H9 (cell line): Measurements from ENCODE around the gene CD93. TPM values are rescaled to one million over a fixed set of nuclear protein-coding genes. Genes with fewer than 3 reads are reported as not detected.

Source experiments
- DNase-seq: peaks from one replicate; pipeline ENCODE4 v3.0.0-alpha.2; 2017
- H2AFZ ChIP-seq: one replicate; pipeline ENCODE4 v1.6.1; 2013; ENCODE audit warnings: mild to moderate bottlenecking, low read length, control low read depth, moderate library complexity
- H2AK5ac ChIP-seq: 2 replicates; pipeline ENCODE4 v1.6.1; 2013; ENCODE audit warnings: low read length, control low read depth, mixed read lengths; ENCODE audit not compliant: insufficient read length
- H2BK120ac ChIP-seq: one replicate; pipeline ENCODE4 v1.6.1; 2013; ENCODE audit warnings: low read depth, mild to moderate bottlenecking, low read length, control low read depth, inconsistent platforms; ENCODE audit not compliant: poor library complexity, severe bottlenecking
- H2BK12ac ChIP-seq: 2 replicates; pipeline ENCODE4 v1.6.1; 2013; ENCODE audit warnings: low read length, control low read depth, mixed read lengths, low read depth; ENCODE audit not compliant: insufficient read length
- H2BK15ac ChIP-seq: 2 replicates; pipeline ENCODE4 v1.6.1; 2013; ENCODE audit warnings: low read depth, low read length, control low read depth
- H2BK20ac ChIP-seq: one replicate; pipeline ENCODE4 v1.6.1; 2013; ENCODE audit warnings: low read depth, mild to moderate bottlenecking, low read length, control low read depth, inconsistent platforms; ENCODE audit not compliant: poor library complexity, severe bottlenecking
- H2BK5ac ChIP-seq: 2 replicates; pipeline ENCODE4 v1.6.1; 2013; ENCODE audit warnings: low read length, control low read depth, mixed read lengths; ENCODE audit not compliant: insufficient read length
- H3K14ac ChIP-seq: 2 replicates; pipeline ENCODE4 v1.6.1; 2013; ENCODE audit warnings: low read length, control low read depth; ENCODE audit not compliant: insufficient read depth
- H3K18ac ChIP-seq: 2 replicates; pipeline ENCODE4 v1.6.1; 2013; ENCODE audit warnings: low read depth, mild to moderate bottlenecking, mixed read lengths, low read length, control low read depth; ENCODE audit not compliant: insufficient read length
- H3K23ac ChIP-seq: 2 replicates; pipeline ENCODE4 v1.6.1; 2013; ENCODE audit warnings: low read length, control low read depth, mixed read lengths, low read depth; ENCODE audit not compliant: insufficient read length
- H3K23me2 ChIP-seq: 2 replicates; pipeline ENCODE4 v1.6.1; 2013; ENCODE audit warnings: low read depth, mild to moderate bottlenecking, mixed read lengths, low read length, control low read depth; ENCODE audit not compliant: insufficient read length, poor library complexity, severe bottlenecking
- H3K27ac ChIP-seq: 2 replicates; pipeline ENCODE4 v1.5.1; 2013; ENCODE audit warnings: low read length, control low read depth, mixed read lengths, low read depth; ENCODE audit not compliant: insufficient read length
- H3K27me3 ChIP-seq: 2 replicates; pipeline ENCODE4 v1.6.1; 2013; ENCODE audit warnings: low read length, control low read depth, inconsistent platforms; ENCODE audit not compliant: insufficient read depth
- H3K4ac ChIP-seq: 2 replicates; pipeline ENCODE4 v1.6.1; 2013; ENCODE audit warnings: low read depth, mild to moderate bottlenecking, control low read depth, inconsistent platforms, low read length, moderate library complexity
- H3K4me1 ChIP-seq: 2 replicates; pipeline ENCODE4 v1.6.1; 2013; ENCODE audit warnings: low read length, control low read depth, inconsistent platforms; ENCODE audit not compliant: insufficient read depth
- H3K4me2 ChIP-seq: 2 replicates; pipeline ENCODE4 v1.6.1; 2013; ENCODE audit warnings: low read length, control low read depth, mixed read lengths; ENCODE audit not compliant: insufficient read length, insufficient read depth
- H3K56ac ChIP-seq: 2 replicates; pipeline ENCODE4 v1.6.1; 2013; ENCODE audit warnings: low read depth, mild to moderate bottlenecking, mixed read lengths, low read length, control low read depth; ENCODE audit not compliant: insufficient read length
- H3K79me1 ChIP-seq: 2 replicates; pipeline ENCODE4 v1.6.1; 2013; ENCODE audit warnings: low read depth, mild to moderate bottlenecking, moderate library complexity, low read length, control low read depth, inconsistent platforms; ENCODE audit not compliant: insufficient read depth, poor library complexity, severe bottlenecking
- H3K79me2 ChIP-seq: 2 replicates; pipeline ENCODE4 v1.6.1; 2013; ENCODE audit warnings: low read length, control low read depth, inconsistent platforms; ENCODE audit not compliant: insufficient read depth
- H3K9ac ChIP-seq: 2 replicates; pipeline ENCODE4 v1.6.1; 2013; ENCODE audit warnings: low read length, control low read depth, mixed read lengths; ENCODE audit not compliant: insufficient read length; ENCODE audit errors: extremely low read depth
- H3K9me3 ChIP-seq: one replicate; pipeline ENCODE4 v1.6.1; 2013; ENCODE audit warnings: low read depth, low read length, inconsistent platforms; ENCODE audit not compliant: control insufficient read depth
- H3T11ph ChIP-seq: one replicate; pipeline ENCODE4 v1.6.1; 2013; ENCODE audit warnings: mild to moderate bottlenecking, low read length, control low read depth, inconsistent platforms
- H4K20me1 ChIP-seq: one replicate; pipeline ENCODE4 v1.6.1; 2013; ENCODE audit not compliant: control insufficient read depth, insufficient read length, insufficient read depth
- H4K5ac ChIP-seq: 2 replicates; pipeline ENCODE4 v1.6.1; 2013; ENCODE audit warnings: low read depth, mild to moderate bottlenecking, mixed read lengths, low read length, control low read depth; ENCODE audit not compliant: insufficient read length
- H4K8ac ChIP-seq: replicated peaks from 2 replicates; pipeline ENCODE4 v1.6.1; 2013; ENCODE audit warnings: low read length, control low read depth, mixed read lengths, low read depth; ENCODE audit not compliant: insufficient read length
- H4K91ac ChIP-seq: 2 replicates; pipeline ENCODE4 v1.6.1; 2013; ENCODE audit warnings: low read depth, mild to moderate bottlenecking, moderate library complexity, mixed read lengths, low read length, control low read depth; ENCODE audit not compliant: insufficient read length
- H3K27ac Mint-ChIP-seq, 3 experiments: 2 replicates in 2 of 3; 3 replicates in 1 of 3; pipeline ENCODE4 v1.8.0; 2020 to 2021; ENCODE audit warnings: mixed read lengths in 3 of 3, mild to moderate bottlenecking in 1 of 3, moderate library complexity in 1 of 3
- H3K27me3 Mint-ChIP-seq: 2 replicates; pipeline ENCODE4 v1.8.0; 2021; ENCODE audit warnings: low read depth, mild to moderate bottlenecking, moderate library complexity, mixed read lengths
- H3K36me3 Mint-ChIP-seq, 3 experiments: 2 replicates in 2 of 3; 3 replicates in 1 of 3; pipeline ENCODE4 v1.8.0; 2020 to 2021; ENCODE audit warnings: low read depth in 3 of 3, mixed read lengths in 3 of 3; ENCODE audit not compliant: insufficient read depth in 1 of 3
- H3K4me1 Mint-ChIP-seq, 2 experiments: 2 replicates each; pipeline ENCODE4 v1.8.0; 2020; ENCODE audit warnings: mixed read lengths in 2 of 2
- H3K4me3 Mint-ChIP-seq, 2 experiments: 2 replicates in 1 of 2; 3 replicates in 1 of 2; pipeline ENCODE4 v1.8.0; 2020 to 2021; ENCODE audit warnings: mild to moderate bottlenecking in 2 of 2, mixed read lengths in 2 of 2, moderate library complexity in 1 of 2
- H3K9me3 Mint-ChIP-seq, 2 experiments: 2 replicates in 1 of 2; 3 replicates in 1 of 2; pipeline ENCODE4 v1.8.0; 2020; ENCODE audit warnings: mild to moderate bottlenecking in 2 of 2, mixed read lengths in 2 of 2, moderate library complexity in 1 of 2
- WGBS: extraction: QIAGEN DNeasy Blood & Tissue Kit; methylation state at CpG from one replicate; pipeline ENCODE4 v1.1.7; 2013; ENCODE audit warnings: missing lambda C conversion rate, low lambda C conversion rate, mixed read lengths; ENCODE audit not compliant: insufficient read length; ENCODE audit errors: extremely low coverage; 5-methylcytosine and 5-hydroxymethylcytosine counted together
- total RNA-seq: library from RNA; stranded (reverse); gene quantifications from 2 replicates; pipeline ENCODE4 v1.2.1, GENCODE V29; 2021
- TF ChIP-seq, protein P1 (sequence below): fragments of 200-600 bp; sonication (generic); conservative IDR thresholded peaks from 3 replicates; pipeline ENCODE4 v1.8.0; 2021; ENCODE audit warnings: antibody characterized with exemption, mild to moderate bottlenecking

The CD93 gene
- total RNA-seq, 1 experiment from 2014 or later = not detected

DNA sequence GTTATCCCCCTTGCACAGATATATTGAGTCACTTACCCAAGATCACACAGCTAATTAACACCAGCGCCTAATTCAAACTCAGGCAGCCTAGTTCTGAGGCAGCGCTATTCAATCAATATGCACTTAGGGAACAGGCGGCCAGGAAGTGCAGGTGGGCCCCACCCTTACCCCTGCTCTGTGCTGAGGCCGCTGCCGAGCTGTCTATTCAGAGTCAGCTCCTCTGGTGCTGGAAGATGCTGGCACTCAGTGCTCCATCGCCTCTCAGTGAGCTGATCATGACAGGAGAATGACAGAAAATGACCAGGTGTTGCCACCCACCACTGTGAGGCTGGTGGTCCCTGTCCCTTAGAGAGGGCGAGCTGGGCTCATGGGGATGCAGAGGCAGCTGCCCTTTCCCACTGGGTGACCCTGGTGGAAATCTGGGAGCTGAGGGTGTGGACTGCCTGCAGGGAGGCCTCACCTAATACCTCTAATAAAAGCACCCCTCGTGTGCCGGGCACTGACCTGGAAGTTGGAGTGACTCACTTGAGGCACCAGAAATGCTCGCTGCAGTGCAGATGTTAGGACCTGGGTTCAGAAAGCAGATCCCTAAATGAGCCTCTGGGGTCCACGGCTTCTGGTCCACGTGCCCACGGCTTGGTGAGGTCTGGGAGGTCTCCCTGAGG lies 42.5 kb upstream of the CD93 start:
- Histone ChIP-seq H3K23ac (no peak overlapping the region), H3K23me2 (no peaks in the 10 kb centered on the region), H3K4me1 (no peaks in the 10 kb centered on the region), H3K4ac (no peak overlapping the region), H4K8ac (no peak overlapping the region), H4K5ac (no peak overlapping the region), H3K79me1 (no peaks in the 10 kb centered on the region), H3K27me3 (no peaks in the 10 kb centered on the region), H2BK15ac (no peak overlapping the region), H2AFZ (no peak overlapping the region), H4K91ac (no peak overlapping the region), H3K9ac (no peak overlapping the region), H3K56ac (no peak overlapping the region), H3K14ac (no peak overlapping the region), H2BK20ac (no peak overlapping the region), H2BK12ac (no peak overlapping the region), H4K20me1 (no peaks in the 10 kb centered on the region), H3K27ac (no peak overlapping the region), H2AK5ac (no peak overlapping the region), H3K9me3 (no peaks in the 10 kb centered on the region), H3T11ph (no peak overlapping the region), H3K79me2 (no peaks in the 10 kb centered on the region), H3K4me2 (no peak overlapping the region), H3K18ac (no peak overlapping the region), H2BK5ac (no peak overlapping the region), H2BK120ac (no peak overlapping the region)
- peaks cover 0 to under 1% of the 10 kb centered on the region in 2 experiments; a peak in 3 of 5 replicates for H3K9me3 Mint-ChIP-seq
- WGBS = no CpG with 5 or more reads among the region's 13 CpGs
- H3K27ac Mint-ChIP-seq = peak overlapping the region in 1 of 3 experiments; percentile 70; a peak in 1 of 7 replicates
- DNase-seq = no peak
- no peak overlapping the region for H3K4me3 Mint-ChIP-seq
- TF ChIP-seq, protein P1, sequence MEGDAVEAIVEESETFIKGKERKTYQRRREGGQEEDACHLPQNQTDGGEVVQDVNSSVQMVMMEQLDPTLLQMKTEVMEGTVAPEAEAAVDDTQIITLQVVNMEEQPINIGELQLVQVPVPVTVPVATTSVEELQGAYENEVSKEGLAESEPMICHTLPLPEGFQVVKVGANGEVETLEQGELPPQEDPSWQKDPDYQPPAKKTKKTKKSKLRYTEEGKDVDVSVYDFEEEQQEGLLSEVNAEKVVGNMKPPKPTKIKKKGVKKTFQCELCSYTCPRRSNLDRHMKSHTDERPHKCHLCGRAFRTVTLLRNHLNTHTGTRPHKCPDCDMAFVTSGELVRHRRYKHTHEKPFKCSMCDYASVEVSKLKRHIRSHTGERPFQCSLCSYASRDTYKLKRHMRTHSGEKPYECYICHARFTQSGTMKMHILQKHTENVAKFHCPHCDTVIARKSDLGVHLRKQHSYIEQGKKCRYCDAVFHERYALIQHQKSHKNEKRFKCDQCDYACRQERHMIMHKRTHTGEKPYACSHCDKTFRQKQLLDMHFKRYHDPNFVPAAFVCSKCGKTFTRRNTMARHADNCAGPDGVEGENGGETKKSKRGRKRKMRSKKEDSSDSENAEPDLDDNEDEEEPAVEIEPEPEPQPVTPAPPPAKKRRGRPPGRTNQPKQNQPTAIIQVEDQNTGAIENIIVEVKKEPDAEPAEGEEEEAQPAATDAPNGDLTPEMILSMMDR = no peak
- peaks cover 6 to 10% of the 10 kb centered on the region in 2 experiments for H3K4me1 Mint-ChIP-seq
- no peaks in the 10 kb centered on the region for H3K36me3 Mint-ChIP-seq
- no peaks in the 10 kb centered on the region; the same call in none of the 2 replicates for H3K27me3 Mint-ChIP-seq
